SK-N-SH (cell line): ENCODE data around the gene AUH. TPM values are rescaled to one million over a fixed set of nuclear protein-coding genes. Genes with fewer than 3 reads are reported as not detected.

Experiments used
- CTCF ChIA-PET: fragments of 300-600, 350-600 bp; formaldehyde crosslinking; extraction: SDS; loops from one replicate; lab custom pipeline; 2021; lab: Yijun Ruan, JAX
- POLR2A ChIA-PET: fragments of 350-600 bp; sonication (Branson Sonifier 250); formaldehyde crosslinking; extraction: SDS; loops from one replicate; lab custom pipeline; 2020; ENCODE audit warnings: antibody characterized with exemption, inconsistent platforms; lab: Yijun Ruan, JAX
- DNase-seq: peaks from one replicate; pipeline ENCODE4 v3.0.0; 2012
- H2AFZ ChIP-seq: fragments of 200-600 bp; sonication (generic); 2 replicates; pipeline ENCODE4 v1.8.1; 2016; ENCODE audit warnings: antibody characterized with exemption, mild to moderate bottlenecking, low read depth
- H3F3A ChIP-seq: fragments of 200-600 bp; sonication (generic); replicated peaks from 2 replicates; pipeline ENCODE3; 2016; ENCODE audit warnings: antibody characterized with exemption, mild to moderate bottlenecking; ENCODE audit not compliant: insufficient read depth
- H3K27ac ChIP-seq, 2 experiments: fragments of 200-500 bp in 1 of 2; fragments of 200-600 bp in 1 of 2; sonication (Bioruptor generic) in 1 of 2; sonication (generic), shearing (Covaris generic) in 1 of 2; 2 replicates each; pipeline versions ENCODE4 v1.5.1 to v1.6.1; 2014 to 2016; ENCODE audit warnings: low read depth in 2 of 2, inconsistent platforms in 1 of 2, low read length in 1 of 2, mild to moderate bottlenecking in 1 of 2, mixed read lengths in 1 of 2
- H3K27me3 ChIP-seq: fragments of 200-600 bp; sonication (generic), shearing (Covaris generic); 2 replicates; pipeline ENCODE4 v1.6.1; 2016; ENCODE audit warnings: mixed run types; ENCODE audit not compliant: insufficient read depth
- H3K36me3 ChIP-seq, 2 experiments: fragments of 200-500 bp in 1 of 2; fragments of 200-600 bp in 1 of 2; sonication (Bioruptor generic) in 1 of 2; sonication (generic) in 1 of 2; replicated peaks in 1 of 2; 2 replicates each; pipeline versions ENCODE3 to v1.5.1; 2014 to 2016; ENCODE audit warnings: low read length in 1 of 2, mild to moderate bottlenecking in 1 of 2; ENCODE audit not compliant: insufficient read depth in 2 of 2, control insufficient read depth in 1 of 2
- H3K4me1 ChIP-seq, 2 experiments: fragments of 200-500 bp in 1 of 2; fragments of 200-600 bp in 1 of 2; sonication (Bioruptor generic) in 1 of 2; sonication (generic), shearing (Covaris generic) in 1 of 2; 2 replicates each; pipeline versions ENCODE4 v1.5.1 to v1.6.1; 2014 to 2016; ENCODE audit warnings: low read depth in 1 of 2, low read length in 1 of 2, mixed run types in 1 of 2; ENCODE audit not compliant: insufficient read depth in 2 of 2, control insufficient read depth in 1 of 2
- H3K4me2 ChIP-seq: fragments of 200-600 bp; sonication (generic), shearing (Covaris generic); 2 replicates; pipeline ENCODE4 v1.6.1; 2017; ENCODE audit warnings: mixed run types
- H3K4me3 ChIP-seq, 2 experiments: fragments of 200-500 bp in 1 of 2; fragments of 200-600 bp in 1 of 2; sonication (Bioruptor generic) in 1 of 2; sonication (generic), shearing (Covaris generic) in 1 of 2; 2 replicates each; pipeline versions ENCODE4 v1.5.1 to v1.8.1; 2014 to 2016; ENCODE audit warnings: low read depth in 2 of 2, inconsistent platforms in 1 of 2, low read length in 1 of 2, mild to moderate bottlenecking in 1 of 2, mixed read lengths in 1 of 2, moderate library complexity in 1 of 2
- H3K79me2 ChIP-seq: fragments of 200-600 bp; sonication (generic); 2 replicates; pipeline ENCODE4 v1.8.1; 2017; ENCODE audit warnings: mild to moderate bottlenecking; ENCODE audit not compliant: insufficient read depth
- H3K9ac ChIP-seq: fragments of 200-600 bp; sonication (generic); 2 replicates; pipeline ENCODE4 v1.6.1; 2017; ENCODE audit warnings: mixed run types
- H3K9me2 ChIP-seq: fragments of 200-600 bp; sonication (generic); 2 replicates; pipeline ENCODE4 v1.6.1; 2017; ENCODE audit warnings: mixed run types
- H3K9me3 ChIP-seq: fragments of 200-600 bp; sonication (generic); 2 replicates; pipeline ENCODE4 v1.6.1; 2017; ENCODE audit warnings: mixed run types, mild to moderate bottlenecking, moderate library complexity
- H4K20me1 ChIP-seq: fragments of 200-600 bp; sonication (generic); 2 replicates; pipeline ENCODE4 v1.6.1; 2017; ENCODE audit warnings: mild to moderate bottlenecking, mixed run types; ENCODE audit not compliant: insufficient read depth
- EP300 ChIP-seq, 2 experiments: IDR thresholded peaks; 2 replicates each; pipeline versions ENCODE4 v1.4.0 to v1.6.1; 2012; ENCODE audit warnings: borderline replicate concordance in 1 of 2, low read depth in 1 of 2, low read length in 1 of 2
- FOSL2 ChIP-seq: IDR thresholded peaks from 2 replicates; pipeline ENCODE4 v1.4.0; 2012; ENCODE audit warnings: low read depth, mild to moderate bottlenecking, moderate library complexity, borderline replicate concordance
- FOXM1 ChIP-seq: IDR thresholded peaks from 2 replicates; pipeline ENCODE4 v1.4.0; 2012; ENCODE audit warnings: low read depth, mild to moderate bottlenecking
- IRF3 ChIP-seq: fragments of 150-350 bp; IDR thresholded peaks from 2 replicates; pipeline ENCODE4 v1.6.1; 2016; ENCODE audit warnings: mild to moderate bottlenecking, low read depth, low read length
- JUND ChIP-seq: IDR thresholded peaks from 2 replicates; pipeline ENCODE4 v1.4.0; 2012
- MAX ChIP-seq: IDR thresholded peaks from 2 replicates; pipeline ENCODE4 v1.4.0; 2012; ENCODE audit warnings: low read depth
- MEF2A ChIP-seq: IDR thresholded peaks from 2 replicates; pipeline ENCODE4 v1.4.0; 2012; ENCODE audit warnings: low read depth, borderline replicate concordance
- MXI1 ChIP-seq: IDR thresholded peaks from 2 replicates; pipeline ENCODE4 v1.6.1; 2012; ENCODE audit warnings: mild to moderate bottlenecking, low read depth, low read length, improper control_type of control experiment
- PBX3 ChIP-seq: IDR thresholded peaks from 2 replicates; pipeline ENCODE4; 2012
- POLR2AphosphoS5 ChIP-seq: IDR thresholded peaks from 2 replicates; pipeline ENCODE4 v1.6.1; 2012; ENCODE audit warnings: low read depth, low read length
- REST ChIP-seq: IDR thresholded peaks from 2 replicates; pipeline ENCODE4 v1.6.1; 2012; ENCODE audit warnings: mild to moderate bottlenecking, low read depth, low read length, moderate library complexity
- TCF12 ChIP-seq: IDR thresholded peaks from 2 replicates; pipeline ENCODE4 v1.4.0; 2012
- TEAD4 ChIP-seq: IDR thresholded peaks from 2 replicates; pipeline ENCODE4 v1.4.0; 2012; ENCODE audit warnings: mild to moderate bottlenecking, borderline replicate concordance; ENCODE audit not compliant: insufficient read depth
- USF1 ChIP-seq: IDR thresholded peaks from 2 replicates; pipeline ENCODE4 v1.4.0; 2012; ENCODE audit warnings: low read depth, borderline replicate concordance
- USF2 ChIP-seq: fragments of 150-350 bp; IDR thresholded peaks from 2 replicates; pipeline ENCODE4 v1.6.1; 2017; ENCODE audit warnings: antibody characterized with exemption, low read length, low read depth, borderline replicate concordance
- YY1 ChIP-seq: IDR thresholded peaks from 2 replicates; pipeline ENCODE4 v1.4.0; 2012; ENCODE audit warnings: low read depth, mild to moderate bottlenecking
- ZBTB33 ChIP-seq: IDR thresholded peaks from 2 replicates; pipeline ENCODE4 v1.4.0; 2012; ENCODE audit warnings: low read depth, borderline replicate concordance
- WGBS: methylation state at CpG from one replicate; pipeline ENCODE4 v1.1.6; 2017; ENCODE audit warnings: low lambda C conversion rate; 5-methylcytosine and 5-hydroxymethylcytosine counted together
- polyA plus RNA-seq, 3 experiments: library from polyadenylated mRNA; depleted of rRNA; stranded (reverse); fragments of >200 nt; gene quantifications; 2 replicates each; pipeline ENCODE4 v1.2.3, GENCODE V29; 2012

AUH gene
- polyA plus RNA-seq, 1 of the 3 experiments (the other 2 are of a cell fraction): 7.6 TPM

- peaks cover 0 to 13% of the 10 kb centered on the region in 2 experiments; a peak in 2 of 4 replicates for H3K4me1 ChIP-seq
- H4K20me1 ChIP-seq: no peaks in the 10 kb centered on the region
- peak overlapping the region; percentile 4; the same call in 1 of the 2 replicates for H2AFZ ChIP-seq
- ChIA-PET POLR2A (no interaction called here), CTCF (no interaction called here)
- no peak overlapping the region; the same call in 1 of the 2 replicates for H3K9ac ChIP-seq
- no peak overlapping the region for H3K4me3 ChIP-seq
- no peak for DNase-seq
- no peaks in the 10 kb centered on the region for H3K36me3 ChIP-seq
- no peaks in the 10 kb centered on the region for H3K9me2 ChIP-seq
- peak overlapping the region; percentile 18 to 42; a peak in 3 of 4 replicates for H3K27ac ChIP-seq
- WGBS: 35% methylated on average over 7 of the region's 7 CpGs
- no peaks in the 10 kb centered on the region for H3K9me3 ChIP-seq
- H3K27me3 ChIP-seq: no peaks in the 10 kb centered on the region
- H3K4me2 ChIP-seq: peak overlapping the region; percentile 56
- H3K79me2 ChIP-seq: no peaks in the 10 kb centered on the region
- H3F3A ChIP-seq: peaks cover 16% of the 10 kb centered on the region
- TF ChIP-seq ZBTB33 (0 out of 2 replicates have a peak, but pooled peaks have one; percentile 15), MEF2A (0 out of 2 replicates have a peak, but pooled peaks have one; percentile 17), MXI1 (no peak), PBX3 (0 out of 2 replicates have a peak, but pooled peaks have one; percentile 6), REST (no peak), YY1 (no peak), IRF3 (no peak), MAX (no peak; the same call in 1 of the 2 replicates), EP300 (IDR thresholded peaks at IDR 0.05; ENCODE audit: borderline replicate concordance in 1 of 2, low read depth in 1 of 2, low read length in 1 of 2) (peak in 1 of 2 experiments; percentile 67; a peak in 1 of 4 replicates), FOSL2 (peak; percentile 87), USF1 (no peak), JUND (peak; percentile 88), TCF12 (peak; percentile 71), FOXM1 (peak; percentile 30; the same call in 1 of the 2 replicates), POLR2AphosphoS5 (peak; percentile 46; the same call in 1 of the 2 replicates), USF2 (no peak), TEAD4 (peak; percentile 90)
Measured at GRCh38 chr9:91395553-91396471, 34.1 kb upstream of the AUH start.
